Activated naive CD4-positive, alpha-beta T cell treated with anti-CD3 and anti-CD28 coated beads, Interleukin-2, amount 50 U/mL, for 24 hours (primary cell): ENCODE measurements around the gene CACNA2D3.

ENCODE experiments used
- H3K27ac Mint-ChIP-seq: one replicate; pipeline ENCODE4 v1.8.0; 2021; ENCODE audit warnings: mild to moderate bottlenecking, mixed read lengths
- H3K27me3 Mint-ChIP-seq: one replicate; pipeline ENCODE4 v1.8.0; 2021; ENCODE audit warnings: mixed read lengths
- H3K36me3 Mint-ChIP-seq: one replicate; pipeline ENCODE4 v1.8.0; 2021; ENCODE audit warnings: mixed read lengths
- H3K4me1 Mint-ChIP-seq: one replicate; pipeline ENCODE4 v1.8.0; 2021; ENCODE audit warnings: mixed read lengths
- H3K4me3 Mint-ChIP-seq: one replicate; pipeline ENCODE4 v1.8.0; 2021; ENCODE audit warnings: mild to moderate bottlenecking, mixed read lengths
- H3K9me3 Mint-ChIP-seq: one replicate; pipeline ENCODE4 v1.8.0; 2021; ENCODE audit warnings: mixed read lengths

The CACNA2D3 gene

DNA sequence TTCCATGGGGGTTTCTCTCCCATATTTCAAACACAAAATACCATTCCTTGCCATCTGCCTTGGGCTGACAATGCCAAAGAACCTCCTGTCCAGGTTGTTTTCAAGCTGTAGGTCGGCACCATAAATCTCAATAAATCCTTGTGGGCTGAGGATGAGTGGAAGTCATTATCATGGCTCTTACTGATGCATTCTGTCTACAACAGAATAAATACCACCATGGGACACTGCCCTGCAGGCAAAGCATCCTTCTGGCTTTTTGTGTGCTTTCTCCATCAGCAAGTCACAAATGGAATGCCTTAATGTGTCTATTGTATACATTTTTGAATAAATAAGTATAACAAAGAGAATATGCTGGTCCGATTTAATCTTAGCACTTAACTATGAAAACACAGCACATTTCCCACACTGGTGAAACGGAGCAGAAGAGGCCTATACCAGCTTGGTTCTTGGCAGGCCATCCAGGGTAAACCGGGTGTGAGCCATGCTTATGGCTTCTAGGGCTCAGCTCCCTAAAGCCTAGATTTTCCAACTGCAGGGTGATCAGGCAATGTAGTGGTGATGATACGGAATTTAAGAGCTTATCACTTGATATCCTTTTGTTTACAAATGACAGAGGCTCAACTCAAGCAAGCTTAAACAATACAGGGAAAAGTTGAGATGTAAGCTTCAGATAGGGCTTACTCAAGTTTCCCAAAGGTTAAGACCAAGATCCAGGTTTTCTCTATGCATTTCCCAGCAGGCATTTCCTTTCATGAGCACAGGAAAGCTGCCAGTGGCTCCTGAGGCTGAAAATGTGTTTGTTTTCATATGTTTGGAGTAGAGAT, 938.8 kb downstream of the CACNA2D3 start:
- H3K9me3 Mint-ChIP-seq, result peaks cover 6% of the 10 kb centered on the region
- H3K27ac Mint-ChIP-seq, result no peak overlapping the region
- H3K4me3 Mint-ChIP-seq, result no peak overlapping the region
- H3K4me1 Mint-ChIP-seq, result no peaks in the 10 kb centered on the region
- H3K27me3 Mint-ChIP-seq, result no peaks in the 10 kb centered on the region
- H3K36me3 Mint-ChIP-seq, result no peaks in the 10 kb centered on the region

DNA sequence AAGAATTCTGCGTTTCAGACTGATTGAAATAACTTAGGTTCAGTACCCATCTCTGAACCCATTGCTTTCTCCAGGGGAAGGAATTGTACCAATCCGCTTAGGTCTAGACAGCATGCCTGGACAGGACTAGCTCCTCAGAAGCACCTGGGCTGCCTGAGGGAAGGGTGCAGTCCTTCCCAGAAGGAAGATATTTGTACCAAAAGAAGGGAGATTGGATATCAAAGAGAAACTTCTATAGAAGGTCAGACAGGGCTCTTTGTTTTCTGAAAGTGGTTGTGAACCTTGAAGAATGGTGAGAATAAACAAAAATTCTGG, 939.3 kb downstream of the CACNA2D3 start:
- H3K4me3 Mint-ChIP-seq, result no peak overlapping the region
- no peaks in the 10 kb centered on the region for H3K36me3 Mint-ChIP-seq
- peaks cover 2% of the 10 kb centered on the region for H3K9me3 Mint-ChIP-seq
- no peaks in the 10 kb centered on the region for H3K27me3 Mint-ChIP-seq
- no peak overlapping the region for H3K27ac Mint-ChIP-seq
- no peaks in the 10 kb centered on the region for H3K4me1 Mint-ChIP-seq

DNA sequence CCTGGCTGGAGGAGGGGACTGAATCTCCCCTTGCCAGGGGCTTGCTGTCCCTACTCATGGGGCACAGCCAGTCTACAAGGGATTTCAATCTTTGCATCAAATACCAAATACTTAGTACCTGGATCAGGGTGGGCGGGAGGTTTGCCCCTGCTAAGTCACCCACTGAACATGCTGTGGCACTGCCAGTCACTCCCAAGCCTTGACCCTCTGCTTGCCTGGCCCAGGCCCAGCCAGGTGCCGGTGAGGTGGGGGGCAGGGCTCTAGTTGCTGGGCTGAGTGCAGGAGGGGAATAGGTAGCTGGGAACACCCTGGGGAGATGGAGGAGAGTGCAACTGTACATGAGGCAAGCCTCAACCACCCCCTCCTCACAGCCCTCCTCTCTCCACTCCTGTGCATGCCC, 941.8 kb downstream of the CACNA2D3 start:
- no peaks in the 10 kb centered on the region for H3K9me3 Mint-ChIP-seq
- H3K27ac Mint-ChIP-seq, result no peak overlapping the region
- no peak overlapping the region for H3K4me3 Mint-ChIP-seq
- no peaks in the 10 kb centered on the region for H3K36me3 Mint-ChIP-seq
- H3K27me3 Mint-ChIP-seq, result no peaks in the 10 kb centered on the region
- no peaks in the 10 kb centered on the region for H3K4me1 Mint-ChIP-seq

DNA sequence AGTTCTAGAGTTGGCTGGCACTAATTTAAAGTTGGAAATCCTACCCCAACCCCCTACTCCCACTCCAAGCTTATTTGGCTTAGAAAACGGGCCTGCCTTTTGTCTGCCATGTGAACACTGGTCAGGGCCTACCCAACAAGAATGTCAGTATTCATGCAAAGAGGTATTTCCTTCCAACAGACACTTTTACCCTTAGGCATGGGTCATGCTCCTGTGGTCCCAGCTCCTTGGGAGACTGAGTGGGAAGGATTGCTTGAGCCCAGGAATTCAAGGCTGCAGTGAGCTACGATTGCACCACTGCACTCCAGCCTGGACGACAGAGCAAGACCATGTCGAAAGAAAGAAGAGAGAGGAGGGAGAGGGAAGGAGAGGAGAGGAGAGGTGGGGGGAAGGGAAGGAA, 943.0 kb downstream of the CACNA2D3 start:
- no peak overlapping the region for H3K27ac Mint-ChIP-seq
- no peaks in the 10 kb centered on the region for H3K27me3 Mint-ChIP-seq
- H3K4me1 Mint-ChIP-seq, result no peaks in the 10 kb centered on the region
- H3K4me3 Mint-ChIP-seq, result no peak overlapping the region
- H3K9me3 Mint-ChIP-seq, result no peaks in the 10 kb centered on the region
- H3K36me3 Mint-ChIP-seq, result no peaks in the 10 kb centered on the region

DNA sequence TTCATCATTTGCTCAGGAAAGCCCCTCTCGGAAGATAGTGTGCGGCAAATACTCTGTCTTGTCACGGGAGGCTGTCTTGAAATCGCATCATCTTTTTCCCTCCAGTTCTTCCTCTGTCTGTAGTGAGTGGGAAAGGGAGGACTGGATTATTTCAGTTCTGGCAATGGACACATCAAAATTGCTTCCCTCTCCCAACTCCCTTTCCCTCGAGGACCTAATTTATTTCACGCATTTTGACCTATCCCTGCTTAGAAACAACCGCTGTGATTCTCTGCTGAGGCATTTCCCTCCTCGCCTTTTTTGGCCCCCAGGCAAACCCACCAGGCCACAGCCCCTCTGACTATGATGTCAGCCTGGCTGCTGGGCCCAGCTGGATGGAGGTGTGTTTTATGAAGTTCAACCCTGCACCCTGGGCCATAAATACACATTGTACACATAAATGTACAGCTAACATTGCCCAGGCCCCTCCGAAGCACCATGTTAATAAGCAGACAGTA, 944.2 kb downstream of the CACNA2D3 start:
- no peak overlapping the region for H3K4me3 Mint-ChIP-seq
- H3K27me3 Mint-ChIP-seq, result no peaks in the 10 kb centered on the region
- peaks cover under 1% of the 10 kb centered on the region for H3K9me3 Mint-ChIP-seq
- H3K36me3 Mint-ChIP-seq, result no peaks in the 10 kb centered on the region
- no peaks in the 10 kb centered on the region for H3K4me1 Mint-ChIP-seq
- no peak overlapping the region for H3K27ac Mint-ChIP-seq

DNA sequence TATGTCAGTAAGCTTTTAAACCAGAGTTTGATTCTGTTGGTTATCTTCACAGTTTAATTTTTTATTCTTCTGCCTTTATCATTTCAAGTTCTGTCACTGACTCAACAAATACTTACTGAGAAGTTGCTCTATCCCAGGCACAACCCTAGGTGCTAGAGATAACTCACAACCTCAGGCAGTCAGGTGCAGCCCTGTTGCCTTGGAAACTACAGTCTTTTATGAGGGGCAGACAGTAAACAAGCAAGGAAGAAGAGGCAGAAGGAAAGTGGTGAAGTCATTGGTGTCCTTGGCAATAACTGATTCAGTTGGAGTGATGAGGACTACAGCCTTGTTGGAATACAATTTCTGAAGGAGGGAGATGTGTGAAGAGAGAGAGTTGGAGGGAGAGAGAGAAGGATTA, 947.6 kb downstream of the CACNA2D3 start:
- Mint-ChIP-seq H3K36me3 (no peaks in the 10 kb centered on the region), H3K4me1 (no peaks in the 10 kb centered on the region), H3K27ac (no peak overlapping the region), H3K4me3 (no peak overlapping the region), H3K9me3 (peaks cover 4% of the 10 kb centered on the region), H3K27me3 (no peaks in the 10 kb centered on the region)

DNA sequence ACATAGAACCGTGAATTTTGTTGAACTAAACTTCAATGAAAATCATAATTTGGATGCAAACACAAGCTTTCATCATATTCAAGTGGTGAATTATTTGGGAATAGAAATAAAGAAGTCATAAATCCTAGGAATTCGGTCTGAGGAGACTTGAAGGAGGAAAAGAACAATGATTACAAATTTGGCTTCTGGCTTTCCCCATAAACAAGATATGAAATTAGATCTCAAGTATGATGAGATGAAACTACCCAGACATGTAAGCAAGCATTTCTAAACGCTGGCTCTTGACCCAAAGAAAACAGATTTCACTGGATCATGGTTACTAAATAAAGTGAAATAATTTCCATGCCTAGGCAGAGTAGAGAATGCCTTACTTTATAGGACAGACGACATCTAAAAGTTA, 952.4 kb downstream of the CACNA2D3 start:
- no peaks in the 10 kb centered on the region for H3K4me1 Mint-ChIP-seq
- H3K36me3 Mint-ChIP-seq, result no peaks in the 10 kb centered on the region
- H3K27ac Mint-ChIP-seq, result no peak overlapping the region
- no peak overlapping the region for H3K4me3 Mint-ChIP-seq
- H3K9me3 Mint-ChIP-seq, result peaks cover 4% of the 10 kb centered on the region
- H3K27me3 Mint-ChIP-seq, result no peaks in the 10 kb centered on the region

DNA sequence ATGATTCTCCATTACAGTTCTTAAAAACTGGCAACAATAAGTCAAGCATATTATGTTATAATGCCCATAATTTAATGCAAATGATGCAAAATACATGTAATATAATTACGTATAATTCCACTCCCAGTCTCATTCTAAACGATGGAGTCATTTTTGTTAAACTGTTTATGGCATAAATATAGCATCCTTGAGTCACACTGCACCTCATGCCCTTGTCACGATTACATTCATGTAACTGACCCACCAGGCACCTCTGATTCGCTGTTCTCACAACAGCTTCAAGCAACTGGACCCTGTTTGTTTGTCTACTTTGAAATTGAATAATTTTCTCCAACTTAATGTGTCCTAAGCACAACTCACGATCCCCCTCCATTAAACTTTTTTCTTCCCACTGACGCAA, 953.5 kb downstream of the CACNA2D3 start:
- H3K9me3 Mint-ChIP-seq, result peaks cover 4% of the 10 kb centered on the region
- no peak overlapping the region for H3K4me3 Mint-ChIP-seq
- H3K36me3 Mint-ChIP-seq, result no peaks in the 10 kb centered on the region
- H3K27me3 Mint-ChIP-seq, result no peaks in the 10 kb centered on the region
- no peak overlapping the region for H3K27ac Mint-ChIP-seq
- no peaks in the 10 kb centered on the region for H3K4me1 Mint-ChIP-seq

DNA sequence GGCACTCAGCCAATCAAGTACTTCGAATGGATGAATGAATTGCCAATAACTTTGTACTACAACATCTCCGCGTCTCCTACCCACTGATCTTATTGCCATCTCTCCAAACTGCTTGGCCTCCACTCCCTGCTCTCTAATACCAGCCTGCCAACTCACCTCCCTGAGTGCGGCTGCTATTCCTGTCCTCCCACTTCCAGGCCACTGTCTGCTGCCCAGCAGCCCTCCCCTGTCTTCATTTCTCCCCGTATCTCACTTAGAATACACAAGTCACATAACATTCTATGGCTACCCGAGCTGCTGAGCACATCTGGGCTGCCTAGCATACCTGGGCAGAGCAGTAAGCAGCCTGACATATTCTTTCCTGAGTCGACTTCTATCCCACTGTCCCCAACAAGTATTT, 955.4 kb downstream of the CACNA2D3 start:
- no peaks in the 10 kb centered on the region for H3K4me1 Mint-ChIP-seq
- H3K36me3 Mint-ChIP-seq, result no peaks in the 10 kb centered on the region
- H3K27me3 Mint-ChIP-seq, result no peaks in the 10 kb centered on the region
- no peaks in the 10 kb centered on the region for H3K9me3 Mint-ChIP-seq
- no peak overlapping the region for H3K27ac Mint-ChIP-seq
- no peak overlapping the region for H3K4me3 Mint-ChIP-seq

DNA sequence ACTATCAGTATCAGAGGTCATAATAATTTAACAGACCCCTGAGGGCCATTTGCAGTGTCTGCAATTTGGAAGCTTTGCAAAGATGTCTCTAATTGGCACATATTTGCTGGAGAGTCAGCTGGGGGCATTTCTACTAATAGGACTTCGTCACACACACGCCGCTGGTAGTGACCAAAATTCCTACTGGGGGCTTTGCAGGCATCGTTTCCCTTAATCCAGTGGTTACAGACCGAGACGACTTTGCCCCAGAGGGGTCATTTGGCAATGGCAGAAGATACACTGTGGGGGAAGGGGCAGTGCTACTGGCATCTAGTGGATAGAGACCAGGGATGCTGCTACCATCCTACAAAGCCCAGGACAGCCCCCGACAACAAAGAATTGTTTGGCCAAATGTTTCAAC, 956.5 kb downstream of the CACNA2D3 start:
- no peaks in the 10 kb centered on the region for H3K4me1 Mint-ChIP-seq
- H3K27me3 Mint-ChIP-seq, result no peaks in the 10 kb centered on the region
- no peak overlapping the region for H3K4me3 Mint-ChIP-seq
- H3K9me3 Mint-ChIP-seq, result no peaks in the 10 kb centered on the region
- H3K27ac Mint-ChIP-seq, result no peak overlapping the region
- H3K36me3 Mint-ChIP-seq, result no peaks in the 10 kb centered on the region

DNA sequence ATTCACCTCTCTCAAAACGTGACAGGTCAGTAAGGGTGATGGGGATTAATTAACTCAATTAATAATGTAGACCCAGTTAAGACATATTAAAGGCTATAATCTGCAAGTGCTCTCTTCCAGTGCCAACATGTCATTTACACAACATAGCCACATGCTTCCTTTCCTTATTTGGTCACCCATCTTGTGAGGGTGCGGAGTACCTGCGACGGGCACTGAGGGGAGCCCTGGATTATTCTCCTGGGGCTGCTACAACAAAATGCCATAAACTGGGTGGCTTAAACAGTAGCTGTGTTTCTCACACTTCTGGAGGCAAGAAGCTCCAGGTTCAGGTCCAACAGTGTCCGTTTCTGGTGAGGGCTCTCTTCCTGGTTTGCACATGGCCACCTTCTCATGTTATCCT, 962.9 kb downstream of the CACNA2D3 start:
- Mint-ChIP-seq H3K27ac (no peak overlapping the region), H3K4me1 (no peaks in the 10 kb centered on the region), H3K4me3 (no peak overlapping the region), H3K27me3 (no peaks in the 10 kb centered on the region), H3K36me3 (peaks cover 2% of the 10 kb centered on the region), H3K9me3 (no peaks in the 10 kb centered on the region)

DNA sequence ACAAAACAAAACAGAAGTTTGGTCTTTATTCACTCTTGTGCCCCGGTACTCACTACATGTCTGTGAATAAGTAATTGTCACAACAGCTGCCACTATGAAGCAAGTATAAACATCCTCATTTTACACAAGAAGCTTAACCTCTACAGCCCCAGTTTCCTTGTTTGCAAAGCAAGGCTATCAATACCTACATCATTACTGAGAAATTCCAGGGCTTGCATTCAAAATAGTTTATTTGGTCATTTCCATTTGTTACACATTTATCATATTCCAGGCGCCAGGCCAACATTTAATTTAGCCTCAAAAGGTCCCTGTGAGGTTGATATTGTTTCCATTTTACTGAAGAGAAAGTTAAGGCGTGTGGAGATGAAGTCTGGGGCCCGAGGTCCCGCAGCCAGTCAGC, 966.9 kb downstream of the CACNA2D3 start:
- H3K36me3 Mint-ChIP-seq, result peaks cover 2% of the 10 kb centered on the region
- no peak overlapping the region for H3K4me3 Mint-ChIP-seq
- H3K27me3 Mint-ChIP-seq, result no peaks in the 10 kb centered on the region
- H3K4me1 Mint-ChIP-seq, result no peaks in the 10 kb centered on the region
- H3K27ac Mint-ChIP-seq, result no peak overlapping the region
- H3K9me3 Mint-ChIP-seq, result peaks cover 4% of the 10 kb centered on the region

DNA sequence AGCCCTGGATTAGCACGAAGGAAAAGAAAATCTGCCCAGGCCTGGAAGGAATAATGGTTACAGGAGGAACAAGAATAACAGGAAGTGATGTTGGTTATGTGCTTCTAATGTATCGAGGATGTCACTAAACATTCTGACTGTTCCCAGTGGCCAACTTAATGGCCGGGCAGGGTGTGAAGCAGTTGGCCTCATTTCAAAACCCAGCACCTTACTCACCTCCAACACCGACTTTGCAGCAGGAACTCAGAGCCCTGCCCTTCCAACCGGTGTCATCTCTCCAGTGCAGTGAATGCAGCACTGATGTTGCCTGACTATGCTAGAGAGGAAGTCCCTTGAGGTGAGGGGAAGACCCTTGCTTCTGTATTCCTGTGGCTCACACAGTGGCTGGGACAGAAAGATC, 967.9 kb downstream of the CACNA2D3 start:
- Mint-ChIP-seq H3K4me3 (no peak overlapping the region), H3K36me3 (peaks cover 2% of the 10 kb centered on the region), H3K9me3 (peaks cover 4% of the 10 kb centered on the region), H3K27me3 (no peaks in the 10 kb centered on the region), H3K27ac (no peak overlapping the region), H3K4me1 (no peaks in the 10 kb centered on the region)

DNA sequence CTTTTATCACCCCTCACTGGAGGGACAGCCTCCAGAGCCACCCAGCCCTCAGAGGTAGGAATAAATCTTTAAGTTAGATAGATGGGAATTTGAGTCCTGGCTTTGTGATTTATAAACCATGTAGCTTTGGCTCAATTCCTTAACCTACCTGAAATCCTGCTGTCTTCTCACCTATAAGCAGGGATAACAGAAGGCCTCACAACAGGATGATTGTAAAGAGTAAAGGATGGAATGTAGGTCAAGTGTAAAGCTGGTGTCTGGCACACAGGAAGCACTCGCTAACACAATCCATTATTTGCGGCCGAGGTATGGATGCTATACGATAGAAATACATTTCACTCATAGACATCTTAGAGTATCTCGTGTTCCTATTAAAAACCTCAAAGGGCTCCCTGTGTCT, 968.4 kb downstream of the CACNA2D3 start:
- Mint-ChIP-seq H3K4me1 (no peaks in the 10 kb centered on the region), H3K4me3 (no peak overlapping the region), H3K27me3 (no peaks in the 10 kb centered on the region), H3K36me3 (peaks cover 2% of the 10 kb centered on the region), H3K27ac (no peak overlapping the region), H3K9me3 (peaks cover 4% of the 10 kb centered on the region)

DNA sequence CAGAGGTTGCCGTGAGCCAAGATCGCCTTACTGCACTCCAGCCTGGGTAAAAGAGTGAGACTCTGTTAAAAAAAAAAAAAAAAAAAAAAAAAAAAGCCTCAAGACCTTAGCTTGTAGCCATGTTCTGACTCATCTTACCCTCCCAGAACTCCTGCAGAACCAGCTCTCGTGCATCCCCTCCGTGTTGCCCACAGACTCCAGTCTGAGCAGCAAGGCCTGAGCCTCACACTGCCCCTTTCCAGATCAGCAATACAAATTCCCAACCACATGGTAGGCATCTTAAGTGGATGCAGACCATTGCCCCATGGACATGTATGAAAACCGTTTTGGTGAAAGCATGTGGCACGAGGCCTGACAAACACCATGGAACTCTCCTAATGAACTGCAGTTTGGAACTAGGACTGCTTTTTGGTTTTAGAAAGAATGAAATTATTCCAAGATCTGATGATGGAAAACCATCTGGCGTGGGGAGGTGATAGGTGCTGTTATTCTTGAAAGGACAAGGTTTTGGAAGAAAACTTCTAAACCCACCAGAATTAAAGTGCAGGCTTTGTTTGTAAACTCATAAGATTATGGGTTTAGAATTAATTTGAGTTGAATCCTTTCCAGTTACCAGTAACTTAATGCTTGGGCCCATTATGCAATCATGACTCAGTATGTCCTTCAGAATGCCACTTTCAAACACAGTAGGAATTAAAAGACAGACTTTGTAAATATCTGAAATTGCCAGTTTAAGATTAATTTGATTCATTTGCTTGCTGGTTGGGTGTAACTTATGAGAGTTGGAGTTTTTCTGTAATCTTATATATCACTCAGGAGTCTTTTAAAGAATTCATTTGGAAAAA, 969.3 kb downstream of the CACNA2D3 start:
- no peak overlapping the region for H3K4me3 Mint-ChIP-seq
- peaks cover 2% of the 10 kb centered on the region for H3K36me3 Mint-ChIP-seq
- H3K9me3 Mint-ChIP-seq, result peaks cover 4% of the 10 kb centered on the region
- no peak overlapping the region for H3K27ac Mint-ChIP-seq
- no peaks in the 10 kb centered on the region for H3K27me3 Mint-ChIP-seq
- no peaks in the 10 kb centered on the region for H3K4me1 Mint-ChIP-seq

DNA sequence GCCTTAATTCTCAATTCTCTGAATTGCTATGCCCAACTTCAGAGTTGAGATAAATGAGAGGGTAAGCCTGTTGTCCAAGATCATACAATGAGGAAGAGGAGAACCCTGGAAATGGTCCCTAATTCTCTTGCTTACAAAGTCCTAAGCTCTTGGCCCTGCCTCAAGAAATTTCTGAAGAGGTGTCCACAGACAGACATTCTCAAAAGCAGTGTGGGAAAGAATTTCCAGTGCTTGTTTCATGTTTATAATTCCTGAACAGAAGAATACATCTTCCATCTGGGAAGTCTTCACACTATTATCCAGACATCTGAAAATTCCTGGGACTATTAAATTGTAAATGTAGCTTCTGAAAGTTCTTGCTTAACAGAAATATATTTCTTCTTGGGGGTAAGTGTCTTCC, 972.3 kb downstream of the CACNA2D3 start:
- Mint-ChIP-seq H3K4me1 (no peaks in the 10 kb centered on the region), H3K9me3 (peaks cover 4% of the 10 kb centered on the region), H3K27ac (no peak overlapping the region), H3K36me3 (no peaks in the 10 kb centered on the region), H3K4me3 (no peak overlapping the region), H3K27me3 (no peaks in the 10 kb centered on the region)
